ENCODE results near the gene KCNAB2.

The KCNAB2 gene

DNA sequence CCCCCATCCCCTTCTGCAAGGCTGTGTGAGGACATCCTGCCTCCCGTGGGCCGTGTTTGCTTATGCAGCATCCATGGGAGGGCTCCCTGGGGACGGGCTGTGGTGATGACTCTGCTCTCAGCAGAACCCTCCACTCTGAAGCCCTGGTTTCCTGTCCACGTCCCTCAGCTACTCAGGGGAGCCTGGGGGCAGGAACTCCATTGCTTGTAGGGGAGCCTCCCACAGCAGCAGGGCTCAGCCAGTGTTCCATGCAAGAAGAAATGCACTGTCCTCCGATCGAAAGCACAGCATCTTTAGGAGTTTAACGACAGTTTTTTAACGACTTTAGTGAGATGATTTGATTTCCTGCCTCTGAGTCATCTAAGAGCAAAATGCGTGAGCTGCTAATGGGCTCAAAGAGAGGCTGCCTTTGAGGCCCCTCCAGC, 8.3 kb upstream of the KCNAB2 start:
- Histone ChIP-seq H3K4me1 (ENCODE audit: control extremely low read depth in 1 of 4, control insufficient read depth in 4 of 4, insufficient read depth in 4 of 4, low read length in 3 of 4) (peaks cover 0 to 34% (median 31%) of the 10 kb centered on the region in 4 experiments), H3K27ac (ENCODE audit: insufficient read depth in 1 of 2, low read depth in 1 of 2, low read length in 2 of 2, poor library complexity in 1 of 2, severe bottlenecking in 2 of 2) (peak overlapping the region in 1 of 2 experiments; percentile 47), H3K9me3 (ENCODE audit: control extremely low read depth in 1 of 5, control insufficient read depth in 4 of 5, insufficient read depth in 2 of 5, low read depth in 1 of 5, low read length in 4 of 5) (no peaks in the 10 kb centered on the region), H3K36me3 (ENCODE audit: control insufficient read depth in 4 of 4, insufficient read depth in 4 of 4, low read length in 3 of 4) (peaks cover 2 to 93% (median 54%) of the 10 kb centered on the region in 4 experiments), H3K4me3 (ENCODE audit: control insufficient read depth in 1 of 7, extremely low read depth in 1 of 7, insufficient read depth in 4 of 7, low read depth in 2 of 7, low read length in 6 of 7) (peak overlapping the region in 1 of 7 experiments; percentile 23), H3K27me3 (replicated peaks in 2 of 5; ENCODE audit: control insufficient read depth in 4 of 5, insufficient read depth in 5 of 5, low read length in 4 of 5) (no peaks in the 10 kb centered on the region)
- peak in 2 of 3 donors; percentile 71 to 72 for DNase-seq
- ChIA-PET CTCF (interaction anchor here (0.7 to 1.5 kb wide), 4 partner anchors 8 to 43 kb away, joined by 3 read pairs; no protein-coding TSS in a partner anchor), POLR2A (interaction anchor here (1.4 kb wide), 1 partner anchor 12 kb away, joined by 6 read pairs; no protein-coding TSS in a partner anchor)
- 20% methylated on average over 9 of the region's 9 CpGs for WGBS (ENCODE audit: insufficient coverage)

- no peak overlapping the region for H3K27ac ChIP-seq (ENCODE audit: insufficient read depth in 1 of 2, low read depth in 1 of 2, low read length in 2 of 2, poor library complexity in 1 of 2, severe bottlenecking in 2 of 2)
- no peak for DNase-seq
- H3K9me3 ChIP-seq (ENCODE audit: control extremely low read depth in 1 of 5, control insufficient read depth in 4 of 5, insufficient read depth in 2 of 5, low read depth in 1 of 5, low read length in 4 of 5): no peaks in the 10 kb centered on the region
- H3K4me3 ChIP-seq (ENCODE audit: control insufficient read depth in 1 of 7, extremely low read depth in 1 of 7, insufficient read depth in 4 of 7, low read depth in 2 of 7, low read length in 6 of 7): no peak overlapping the region
- H3K36me3 ChIP-seq (ENCODE audit: control insufficient read depth in 4 of 4, insufficient read depth in 4 of 4, low read length in 3 of 4): peaks cover 2 to 93% (median 61%) of the 10 kb centered on the region in 4 experiments
- ChIA-PET POLR2A (no interaction called here), CTCF (no interaction called here)
- peaks cover 0 to 25% (median 24%) of the 10 kb centered on the region in 4 experiments for H3K4me1 ChIP-seq (ENCODE audit: control extremely low read depth in 1 of 4, control insufficient read depth in 4 of 4, insufficient read depth in 4 of 4, low read length in 3 of 4)
- WGBS (ENCODE audit: insufficient coverage): 95% methylated on average over 4 of the region's 7 CpGs
- H3K27me3 ChIP-seq (replicated peaks in 2 of 5; ENCODE audit: control insufficient read depth in 4 of 5, insufficient read depth in 5 of 5, low read length in 4 of 5): no peaks in the 10 kb centered on the region
These were observed 7.1 kb upstream of the KCNAB2 start for GRCh38 chr1:6038603-6039002.

DNA sequence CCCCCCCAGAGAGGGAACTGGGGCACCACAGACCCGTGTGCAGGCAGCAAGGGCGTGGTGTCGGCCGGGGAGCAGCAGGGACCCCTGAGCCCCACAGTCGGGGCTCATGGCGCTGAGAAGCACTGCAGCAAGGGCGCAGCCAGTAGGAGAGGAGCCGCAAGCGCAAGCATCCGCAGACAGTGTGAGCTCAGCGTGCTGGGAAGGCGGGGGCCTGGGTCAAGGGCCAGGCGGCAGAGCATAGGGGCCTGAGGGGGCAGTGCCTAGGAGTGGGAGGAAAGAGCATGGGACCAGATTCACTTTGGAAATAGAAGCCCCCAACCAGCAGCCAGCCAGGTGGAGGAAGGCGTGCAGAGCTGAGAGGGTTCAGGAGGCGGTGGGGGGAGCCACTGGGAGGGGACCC, 6.7 kb upstream of the KCNAB2 start:
- ChIA-PET POLR2A (no interaction called here), CTCF (interaction anchor here (0.9 kb wide), 1 partner anchor 12 kb away, joined by 3 read pairs; no protein-coding TSS in a partner anchor)
- Histone ChIP-seq H3K27me3 (replicated peaks in 2 of 5; ENCODE audit: control insufficient read depth in 4 of 5, insufficient read depth in 5 of 5, low read length in 4 of 5) (no peaks in the 10 kb centered on the region), H3K36me3 (ENCODE audit: control insufficient read depth in 4 of 4, insufficient read depth in 4 of 4, low read length in 3 of 4) (peaks cover 4 to 93% (median 59%) of the 10 kb centered on the region in 4 experiments), H3K27ac (ENCODE audit: insufficient read depth in 1 of 2, low read depth in 1 of 2, low read length in 2 of 2, poor library complexity in 1 of 2, severe bottlenecking in 2 of 2) (no peak overlapping the region), H3K9me3 (ENCODE audit: control extremely low read depth in 1 of 5, control insufficient read depth in 4 of 5, insufficient read depth in 2 of 5, low read depth in 1 of 5, low read length in 4 of 5) (no peaks in the 10 kb centered on the region), H3K4me3 (ENCODE audit: control insufficient read depth in 1 of 7, extremely low read depth in 1 of 7, insufficient read depth in 4 of 7, low read depth in 2 of 7, low read length in 6 of 7) (no peak overlapping the region), H3K4me1 (ENCODE audit: control extremely low read depth in 1 of 4, control insufficient read depth in 4 of 4, insufficient read depth in 4 of 4, low read length in 3 of 4) (peaks cover 0 to 23% (median 20%) of the 10 kb centered on the region in 4 experiments)
- no peak for DNase-seq
- 96% methylated on average over 5 of the region's 15 CpGs for WGBS (ENCODE audit: insufficient coverage)

DNA sequence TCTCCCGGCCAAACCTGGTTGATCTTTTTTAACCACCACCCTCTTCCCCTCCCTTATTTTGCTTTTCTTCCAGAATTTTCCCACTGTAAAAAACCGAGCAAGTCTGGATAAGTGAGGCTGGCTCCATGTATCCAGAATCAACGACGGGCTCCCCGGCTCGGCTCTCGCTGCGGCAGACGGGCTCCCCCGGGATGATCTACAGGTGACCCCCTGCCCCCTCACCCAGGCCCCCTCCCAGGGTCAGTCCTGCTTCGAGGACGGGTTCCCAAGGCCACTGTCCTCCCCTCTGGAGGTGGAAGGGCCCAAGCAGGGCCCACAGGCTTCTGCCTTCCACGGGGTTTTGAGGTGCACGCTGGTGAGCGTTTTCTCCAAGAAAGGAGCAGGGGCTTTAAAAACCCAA, 5.2 kb upstream of the KCNAB2 start:
- Histone ChIP-seq H3K9me3 (ENCODE audit: control extremely low read depth in 1 of 5, control insufficient read depth in 4 of 5, insufficient read depth in 2 of 5, low read depth in 1 of 5, low read length in 4 of 5) (no peaks in the 10 kb centered on the region), H3K4me3 (ENCODE audit: control insufficient read depth in 1 of 7, extremely low read depth in 1 of 7, insufficient read depth in 4 of 7, low read depth in 2 of 7, low read length in 6 of 7) (no peak overlapping the region), H3K27ac (ENCODE audit: insufficient read depth in 1 of 2, low read depth in 1 of 2, low read length in 2 of 2, poor library complexity in 1 of 2, severe bottlenecking in 2 of 2) (no peak overlapping the region), H3K36me3 (ENCODE audit: control insufficient read depth in 4 of 4, insufficient read depth in 4 of 4, low read length in 3 of 4) (peaks cover 5 to 93% (median 65%) of the 10 kb centered on the region in 4 experiments), H3K27me3 (replicated peaks in 2 of 5; ENCODE audit: control insufficient read depth in 4 of 5, insufficient read depth in 5 of 5, low read length in 4 of 5) (no peaks in the 10 kb centered on the region), H3K4me1 (ENCODE audit: control extremely low read depth in 1 of 4, control insufficient read depth in 4 of 4, insufficient read depth in 4 of 4, low read length in 3 of 4) (peaks cover 0 to 15% (median 14%) of the 10 kb centered on the region in 4 experiments)
- CTCF ChIA-PET: no interaction called here
- POLR2A ChIA-PET: no interaction called here
- no peak for DNase-seq
- 97% methylated on average over 15 of the region's 15 CpGs for WGBS (ENCODE audit: insufficient coverage)

GRCh38 chr1:6040861-6041415, 4.8 kb upstream of the KCNAB2 start:
- POLR2A ChIA-PET: no interaction called here
- Histone ChIP-seq H3K27me3 (replicated peaks in 2 of 5; ENCODE audit: control insufficient read depth in 4 of 5, insufficient read depth in 5 of 5, low read length in 4 of 5) (no peaks in the 10 kb centered on the region), H3K27ac (ENCODE audit: insufficient read depth in 1 of 2, low read depth in 1 of 2, low read length in 2 of 2, poor library complexity in 1 of 2, severe bottlenecking in 2 of 2) (no peak overlapping the region), H3K4me1 (ENCODE audit: control extremely low read depth in 1 of 4, control insufficient read depth in 4 of 4, insufficient read depth in 4 of 4, low read length in 3 of 4) (peaks cover 0 to 15% (median 13%) of the 10 kb centered on the region in 4 experiments), H3K9me3 (ENCODE audit: control extremely low read depth in 1 of 5, control insufficient read depth in 4 of 5, insufficient read depth in 2 of 5, low read depth in 1 of 5, low read length in 4 of 5) (no peaks in the 10 kb centered on the region), H3K36me3 (ENCODE audit: control insufficient read depth in 4 of 4, insufficient read depth in 4 of 4, low read length in 3 of 4) (peaks cover 9 to 93% (median 66%) of the 10 kb centered on the region in 4 experiments), H3K4me3 (ENCODE audit: control insufficient read depth in 1 of 7, extremely low read depth in 1 of 7, insufficient read depth in 4 of 7, low read depth in 2 of 7, low read length in 6 of 7) (no peak overlapping the region)
- WGBS (ENCODE audit: insufficient coverage): 94% methylated on average over 22 of the region's 22 CpGs
- no peak for DNase-seq
- CTCF ChIA-PET: no interaction called here

- WGBS (ENCODE audit: insufficient coverage): 89% methylated on average over 20 of the region's 20 CpGs
- Histone ChIP-seq H3K27me3 (replicated peaks in 2 of 5; ENCODE audit: control insufficient read depth in 4 of 5, insufficient read depth in 5 of 5, low read length in 4 of 5) (no peaks in the 10 kb centered on the region), H3K36me3 (ENCODE audit: control insufficient read depth in 4 of 4, insufficient read depth in 4 of 4, low read length in 3 of 4) (peaks cover 10 to 95% (median 69%) of the 10 kb centered on the region in 4 experiments), H3K4me3 (ENCODE audit: control insufficient read depth in 1 of 7, extremely low read depth in 1 of 7, insufficient read depth in 4 of 7, low read depth in 2 of 7, low read length in 6 of 7) (no peak overlapping the region), H3K4me1 (ENCODE audit: control extremely low read depth in 1 of 4, control insufficient read depth in 4 of 4, insufficient read depth in 4 of 4, low read length in 3 of 4) (peaks cover 0 to 15% (median 11%) of the 10 kb centered on the region in 4 experiments), H3K9me3 (ENCODE audit: control extremely low read depth in 1 of 5, control insufficient read depth in 4 of 5, insufficient read depth in 2 of 5, low read depth in 1 of 5, low read length in 4 of 5) (no peaks in the 10 kb centered on the region), H3K27ac (ENCODE audit: insufficient read depth in 1 of 2, low read depth in 1 of 2, low read length in 2 of 2, poor library complexity in 1 of 2, severe bottlenecking in 2 of 2) (no peak overlapping the region)
- POLR2A ChIA-PET: no interaction called here
- DNase-seq: peak in 1 of 3 donors; percentile 10
- CTCF ChIA-PET: interaction anchor here (1.3 kb wide), 1 partner anchor 10 kb away, joined by 3 read pairs; no protein-coding TSS in a partner anchor
These were observed 4.1 kb upstream of the KCNAB2 start for GRCh38 chr1:6041432-6042062.

DNA sequence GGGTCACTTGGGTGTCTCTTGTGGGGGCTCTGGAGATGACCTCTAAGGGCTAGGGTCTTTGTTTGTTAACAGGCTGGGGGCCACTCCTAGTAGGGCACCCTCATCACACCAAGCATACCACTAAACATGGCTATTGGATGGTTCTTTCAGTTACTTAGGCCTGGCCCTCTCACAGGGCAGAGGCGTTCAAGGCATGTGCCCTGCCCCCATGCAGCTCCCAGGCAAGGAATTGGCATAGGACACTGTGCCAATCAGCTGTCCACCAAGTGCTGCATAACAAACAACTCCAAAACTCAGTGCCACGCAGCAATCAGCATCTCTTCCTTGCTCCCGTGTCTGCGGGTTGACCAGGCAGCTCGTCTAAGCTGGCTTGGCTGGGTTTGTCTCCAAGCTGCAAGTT, 2.1 kb upstream of the KCNAB2 start:
- ChIA-PET POLR2A (no interaction called here), CTCF (interaction anchor here (1.0 kb wide), 1 partner anchor 8 kb away, joined by 4 read pairs; no protein-coding TSS in a partner anchor)
- WGBS (ENCODE audit: insufficient coverage): 97% methylated on average over 4 of the region's 5 CpGs
- DNase-seq: no peak
- no peaks in the 10 kb centered on the region for H3K9me3 ChIP-seq (ENCODE audit: control extremely low read depth in 1 of 5, control insufficient read depth in 4 of 5, insufficient read depth in 2 of 5, low read depth in 1 of 5, low read length in 4 of 5)
- no peak overlapping the region for H3K27ac ChIP-seq (ENCODE audit: insufficient read depth in 1 of 2, low read depth in 1 of 2, low read length in 2 of 2, poor library complexity in 1 of 2, severe bottlenecking in 2 of 2)
- H3K36me3 ChIP-seq (ENCODE audit: control insufficient read depth in 4 of 4, insufficient read depth in 4 of 4, low read length in 3 of 4): peaks cover 10 to 99% (median 81%) of the 10 kb centered on the region in 4 experiments
- peaks cover 0 to 5% (median 1%) of the 10 kb centered on the region in 4 experiments for H3K4me1 ChIP-seq (ENCODE audit: control extremely low read depth in 1 of 4, control insufficient read depth in 4 of 4, insufficient read depth in 4 of 4, low read length in 3 of 4)
- no peaks in the 10 kb centered on the region for H3K27me3 ChIP-seq (replicated peaks in 2 of 5; ENCODE audit: control insufficient read depth in 4 of 5, insufficient read depth in 5 of 5, low read length in 4 of 5)
- H3K4me3 ChIP-seq (ENCODE audit: control insufficient read depth in 1 of 7, extremely low read depth in 1 of 7, insufficient read depth in 4 of 7, low read depth in 2 of 7, low read length in 6 of 7): no peak overlapping the region

Data from common myeloid progenitor, CD34-positive (primary cell).